ENCODE results near the gene STOM. TPM values are rescaled to one million over a fixed set of nuclear protein-coding genes. Genes with fewer than 3 reads are reported as not detected.

The STOM gene
- total and polyA plus RNA-seq, 2 of the 8 experiments (the other 6 are each of a cell fraction or from before 2014, with no cell fraction given) = 25.2 to 60.4 TPM

DNA sequence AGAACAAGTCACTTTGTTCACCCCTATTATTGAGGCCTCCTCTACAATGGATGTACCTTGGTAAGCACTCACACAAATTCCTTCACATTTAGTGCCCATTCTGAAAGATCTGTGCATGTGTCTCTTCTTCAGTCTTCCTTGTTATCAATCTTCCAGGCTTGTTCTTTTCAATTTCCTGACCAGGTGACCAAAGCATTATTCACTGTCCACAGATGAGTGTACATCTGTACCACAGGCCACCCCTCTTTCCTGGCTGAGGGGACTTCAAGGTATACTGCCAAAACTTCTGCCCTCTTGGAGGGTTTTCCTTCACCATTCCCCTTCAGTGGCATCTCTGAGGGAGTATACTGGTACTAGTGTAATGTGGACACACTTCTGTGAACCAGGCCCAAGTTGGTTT lies 25.5 kb upstream of the STOM start (continued):
- TF ChIP-seq, protein P1, sequence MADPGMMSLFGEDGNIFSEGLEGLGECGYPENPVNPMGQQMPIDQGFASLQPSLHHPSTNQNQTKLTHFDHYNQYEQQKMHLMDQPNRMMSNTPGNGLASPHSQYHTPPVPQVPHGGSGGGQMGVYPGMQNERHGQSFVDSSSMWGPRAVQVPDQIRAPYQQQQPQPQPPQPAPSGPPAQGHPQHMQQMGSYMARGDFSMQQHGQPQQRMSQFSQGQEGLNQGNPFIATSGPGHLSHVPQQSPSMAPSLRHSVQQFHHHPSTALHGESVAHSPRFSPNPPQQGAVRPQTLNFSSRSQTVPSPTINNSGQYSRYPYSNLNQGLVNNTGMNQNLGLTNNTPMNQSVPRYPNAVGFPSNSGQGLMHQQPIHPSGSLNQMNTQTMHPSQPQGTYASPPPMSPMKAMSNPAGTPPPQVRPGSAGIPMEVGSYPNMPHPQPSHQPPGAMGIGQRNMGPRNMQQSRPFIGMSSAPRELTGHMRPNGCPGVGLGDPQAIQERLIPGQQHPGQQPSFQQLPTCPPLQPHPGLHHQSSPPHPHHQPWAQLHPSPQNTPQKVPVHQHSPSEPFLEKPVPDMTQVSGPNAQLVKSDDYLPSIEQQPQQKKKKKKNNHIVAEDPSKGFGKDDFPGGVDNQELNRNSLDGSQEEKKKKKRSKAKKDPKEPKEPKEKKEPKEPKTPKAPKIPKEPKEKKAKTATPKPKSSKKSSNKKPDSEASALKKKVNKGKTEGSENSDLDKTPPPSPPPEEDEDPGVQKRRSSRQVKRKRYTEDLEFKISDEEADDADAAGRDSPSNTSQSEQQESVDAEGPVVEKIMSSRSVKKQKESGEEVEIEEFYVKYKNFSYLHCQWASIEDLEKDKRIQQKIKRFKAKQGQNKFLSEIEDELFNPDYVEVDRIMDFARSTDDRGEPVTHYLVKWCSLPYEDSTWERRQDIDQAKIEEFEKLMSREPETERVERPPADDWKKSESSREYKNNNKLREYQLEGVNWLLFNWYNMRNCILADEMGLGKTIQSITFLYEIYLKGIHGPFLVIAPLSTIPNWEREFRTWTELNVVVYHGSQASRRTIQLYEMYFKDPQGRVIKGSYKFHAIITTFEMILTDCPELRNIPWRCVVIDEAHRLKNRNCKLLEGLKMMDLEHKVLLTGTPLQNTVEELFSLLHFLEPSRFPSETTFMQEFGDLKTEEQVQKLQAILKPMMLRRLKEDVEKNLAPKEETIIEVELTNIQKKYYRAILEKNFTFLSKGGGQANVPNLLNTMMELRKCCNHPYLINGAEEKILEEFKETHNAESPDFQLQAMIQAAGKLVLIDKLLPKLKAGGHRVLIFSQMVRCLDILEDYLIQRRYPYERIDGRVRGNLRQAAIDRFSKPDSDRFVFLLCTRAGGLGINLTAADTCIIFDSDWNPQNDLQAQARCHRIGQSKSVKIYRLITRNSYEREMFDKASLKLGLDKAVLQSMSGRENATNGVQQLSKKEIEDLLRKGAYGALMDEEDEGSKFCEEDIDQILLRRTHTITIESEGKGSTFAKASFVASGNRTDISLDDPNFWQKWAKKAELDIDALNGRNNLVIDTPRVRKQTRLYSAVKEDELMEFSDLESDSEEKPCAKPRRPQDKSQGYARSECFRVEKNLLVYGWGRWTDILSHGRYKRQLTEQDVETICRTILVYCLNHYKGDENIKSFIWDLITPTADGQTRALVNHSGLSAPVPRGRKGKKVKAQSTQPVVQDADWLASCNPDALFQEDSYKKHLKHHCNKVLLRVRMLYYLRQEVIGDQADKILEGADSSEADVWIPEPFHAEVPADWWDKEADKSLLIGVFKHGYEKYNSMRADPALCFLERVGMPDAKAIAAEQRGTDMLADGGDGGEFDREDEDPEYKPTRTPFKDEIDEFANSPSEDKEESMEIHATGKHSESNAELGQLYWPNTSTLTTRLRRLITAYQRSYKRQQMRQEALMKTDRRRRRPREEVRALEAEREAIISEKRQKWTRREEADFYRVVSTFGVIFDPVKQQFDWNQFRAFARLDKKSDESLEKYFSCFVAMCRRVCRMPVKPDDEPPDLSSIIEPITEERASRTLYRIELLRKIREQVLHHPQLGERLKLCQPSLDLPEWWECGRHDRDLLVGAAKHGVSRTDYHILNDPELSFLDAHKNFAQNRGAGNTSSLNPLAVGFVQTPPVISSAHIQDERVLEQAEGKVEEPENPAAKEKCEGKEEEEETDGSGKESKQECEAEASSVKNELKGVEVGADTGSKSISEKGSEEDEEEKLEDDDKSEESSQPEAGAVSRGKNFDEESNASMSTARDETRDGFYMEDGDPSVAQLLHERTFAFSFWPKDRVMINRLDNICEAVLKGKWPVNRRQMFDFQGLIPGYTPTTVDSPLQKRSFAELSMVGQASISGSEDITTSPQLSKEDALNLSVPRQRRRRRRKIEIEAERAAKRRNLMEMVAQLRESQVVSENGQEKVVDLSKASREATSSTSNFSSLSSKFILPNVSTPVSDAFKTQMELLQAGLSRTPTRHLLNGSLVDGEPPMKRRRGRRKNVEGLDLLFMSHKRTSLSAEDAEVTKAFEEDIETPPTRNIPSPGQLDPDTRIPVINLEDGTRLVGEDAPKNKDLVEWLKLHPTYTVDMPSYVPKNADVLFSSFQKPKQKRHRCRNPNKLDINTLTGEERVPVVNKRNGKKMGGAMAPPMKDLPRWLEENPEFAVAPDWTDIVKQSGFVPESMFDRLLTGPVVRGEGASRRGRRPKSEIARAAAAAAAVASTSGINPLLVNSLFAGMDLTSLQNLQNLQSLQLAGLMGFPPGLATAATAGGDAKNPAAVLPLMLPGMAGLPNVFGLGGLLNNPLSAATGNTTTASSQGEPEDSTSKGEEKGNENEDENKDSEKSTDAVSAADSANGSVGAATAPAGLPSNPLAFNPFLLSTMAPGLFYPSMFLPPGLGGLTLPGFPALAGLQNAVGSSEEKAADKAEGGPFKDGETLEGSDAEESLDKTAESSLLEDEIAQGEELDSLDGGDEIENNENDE (IDR thresholded peaks at IDR 0.05; ENCODE audit: insufficient replicate concordance, low read length) = no peak
- no peak for TF ChIP-seq SRF (IDR thresholded peaks at IDR 0.05; ENCODE audit: low read depth, low read length)
- TF ChIP-seq RBBP5 (IDR thresholded peaks at IDR 0.05; ENCODE audit: borderline replicate concordance, low read depth, low read length) = no peak
- TF ChIP-seq CREB1 (IDR thresholded peaks at IDR 0.05) = no peak
- no peak for TF ChIP-seq CTBP2 (IDR thresholded peaks at IDR 0.05; ENCODE audit: borderline replicate concordance, insufficient read depth, insufficient read length, low read length)
- no peak for TF ChIP-seq SAP30 (IDR thresholded peaks at IDR 0.05; ENCODE audit: insufficient read depth, insufficient replicate concordance, low read length)
- no peak for TF ChIP-seq JUND (IDR thresholded peaks at IDR 0.05; ENCODE audit: low read length)
- TF ChIP-seq JUN (IDR thresholded peaks at IDR 0.05; ENCODE audit: low read depth, low read length) = no peak
- TF ChIP-seq SIX5 (IDR thresholded peaks at IDR 0.05; ENCODE audit: low read depth, low read length) = no peak
- no peak for TF ChIP-seq TEAD4 (IDR thresholded peaks at IDR 0.05; ENCODE audit: low read depth, low read length)
- no peak for TF ChIP-seq SIN3A (conservative IDR thresholded peaks at IDR 0.05 in 1 of 2, IDR thresholded peaks at IDR 0.05 in 1 of 2; ENCODE audit: low read depth in 1 of 2, low read length in 2 of 2)
